Stimulated activated CD4-positive, alpha-beta T cell treated with anti-CD3 and anti-CD28 coated beads, Interleukin-1b, Interleukin-23, amount 100 ng/mL, for 4 hours (primary cell): ENCODE results near the gene KLHL30.

Experiments used
- DNase-seq, 2 donors: peaks; one replicate each; pipeline ENCODE4 v3.0.0-alpha.2; 2020; ENCODE audit warnings: low read depth in 2 of 2

Gene KLHL30, protein sequence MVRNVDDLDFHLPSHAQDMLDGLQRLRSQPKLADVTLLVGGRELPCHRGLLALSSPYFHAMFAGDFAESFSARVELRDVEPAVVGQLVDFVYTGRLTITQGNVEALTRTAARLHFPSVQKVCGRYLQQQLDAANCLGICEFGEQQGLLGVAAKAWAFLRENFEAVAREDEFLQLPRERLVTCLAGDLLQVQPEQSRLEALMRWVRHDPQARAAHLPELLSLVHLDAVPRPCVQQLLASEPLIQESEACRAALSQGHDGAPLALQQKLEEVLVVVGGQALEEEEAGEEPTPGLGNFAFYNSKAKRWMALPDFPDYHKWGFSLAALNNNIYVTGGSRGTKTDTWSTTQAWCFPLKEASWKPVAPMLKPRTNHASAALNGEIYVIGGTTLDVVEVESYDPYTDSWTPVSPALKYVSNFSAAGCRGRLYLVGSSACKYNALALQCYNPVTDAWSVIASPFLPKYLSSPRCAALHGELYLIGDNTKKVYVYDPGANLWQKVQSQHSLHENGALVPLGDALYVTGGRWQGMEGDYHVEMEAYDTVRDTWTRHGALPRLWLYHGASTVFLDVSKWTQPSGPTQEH

GRCh38 chr2:238138331-238139195, at the start of gene KLHL30:
KLHL30 (plus strand) TSS chr2:238138668; CDS start chr2:238140755, 2,087 bp downstream.
- DNase-seq: no peak

DNA sequence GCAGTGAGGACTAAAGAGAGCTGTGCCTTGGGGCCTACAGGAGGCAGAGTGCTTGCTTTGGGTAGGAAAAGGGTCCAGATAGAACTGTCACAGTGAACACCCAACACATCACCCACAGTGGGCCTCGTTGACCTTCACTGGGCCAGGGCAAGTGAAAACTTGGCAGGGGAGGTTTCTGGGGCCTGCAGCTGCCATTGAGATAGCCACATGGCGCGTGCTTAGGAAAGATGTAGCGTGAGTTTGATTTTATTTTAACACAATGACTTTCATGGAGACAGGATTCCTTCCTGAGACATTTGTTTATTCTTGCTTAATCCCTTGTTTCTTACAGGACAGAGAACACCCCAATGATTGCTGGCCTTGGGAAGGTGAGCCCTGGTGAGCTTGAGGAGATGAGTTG, 47.6 kb upstream of the KLHL30 start:
- DNase-seq: no peak

- DNase-seq: no peak
Measured at GRCh38 chr2:238091436-238092060, 46.9 kb upstream of the KLHL30 start.

GRCh38 chr2:238092486-238093035, 45.9 kb upstream of the KLHL30 start:
- no peak for DNase-seq

DNA sequence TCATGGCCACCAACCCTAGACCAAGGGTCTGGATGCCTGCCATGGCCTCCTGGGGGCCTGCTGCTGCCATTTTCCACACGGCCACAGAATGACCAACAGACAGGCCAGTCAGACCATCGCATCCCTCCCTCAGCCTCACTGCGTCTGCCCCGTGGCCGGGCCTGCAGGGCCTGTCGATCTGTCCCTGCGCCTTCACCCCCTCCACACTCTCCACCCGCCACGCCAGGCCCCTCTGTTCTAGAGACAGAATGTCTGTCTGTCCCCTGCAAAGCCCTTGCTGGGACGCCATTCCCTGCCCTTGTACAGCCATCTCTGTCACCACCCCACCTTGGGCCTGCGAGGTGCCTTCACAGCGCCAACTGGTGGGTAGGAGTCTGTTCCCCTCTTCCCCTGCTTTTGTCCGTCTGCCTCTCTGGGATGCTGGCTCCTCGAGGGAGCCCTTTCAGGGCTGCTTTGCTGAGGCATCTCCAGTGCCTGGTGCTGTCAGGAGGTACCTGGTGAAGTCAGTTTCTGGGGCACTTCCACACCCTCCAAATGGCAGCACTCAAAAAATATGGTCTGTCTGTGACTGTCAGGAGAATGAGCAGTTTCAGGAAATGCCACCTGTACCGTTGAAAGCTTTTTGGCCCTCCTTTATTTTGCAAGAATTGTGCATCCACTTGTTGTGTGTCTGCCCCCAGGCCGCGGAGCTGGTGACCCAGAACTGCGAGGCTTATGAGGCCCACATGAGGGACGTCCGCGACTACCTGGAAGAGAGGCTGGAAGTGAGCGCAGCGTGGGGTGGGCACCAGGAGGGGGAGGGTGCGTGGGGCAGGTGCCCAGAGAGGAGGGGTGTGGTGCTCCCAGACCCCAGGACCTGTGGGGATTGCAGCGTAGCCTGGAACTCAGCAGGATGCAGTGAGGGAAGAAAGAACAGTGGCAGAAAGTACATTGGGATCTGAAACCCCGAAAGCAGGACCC, 45.0 kb upstream of the KLHL30 start:
- DNase-seq: no peak

- no peak for DNase-seq
Measured at GRCh38 chr2:238094438-238095022, 43.9 kb upstream of the KLHL30 start.

DNA sequence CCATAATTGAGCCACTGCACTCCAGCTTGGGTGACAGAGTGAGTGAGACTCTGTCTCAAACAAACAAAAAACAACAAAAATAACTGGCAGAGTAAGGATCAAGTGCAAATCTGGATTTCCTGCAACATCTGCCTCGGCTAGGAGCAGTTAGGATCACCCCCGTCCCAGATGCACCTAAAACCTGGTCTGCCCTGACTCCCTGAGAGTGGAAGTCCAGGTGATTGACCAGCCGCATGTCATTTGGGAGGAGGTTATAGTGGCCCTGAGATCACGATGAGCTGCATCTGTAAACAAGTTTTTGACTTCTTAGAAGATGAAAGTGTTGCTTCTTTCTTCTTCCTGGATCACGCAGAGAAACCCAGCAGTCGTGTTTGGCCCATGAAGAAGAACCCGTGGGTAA, 43.3 kb upstream of the KLHL30 start:
- DNase-seq: no peak

DNA sequence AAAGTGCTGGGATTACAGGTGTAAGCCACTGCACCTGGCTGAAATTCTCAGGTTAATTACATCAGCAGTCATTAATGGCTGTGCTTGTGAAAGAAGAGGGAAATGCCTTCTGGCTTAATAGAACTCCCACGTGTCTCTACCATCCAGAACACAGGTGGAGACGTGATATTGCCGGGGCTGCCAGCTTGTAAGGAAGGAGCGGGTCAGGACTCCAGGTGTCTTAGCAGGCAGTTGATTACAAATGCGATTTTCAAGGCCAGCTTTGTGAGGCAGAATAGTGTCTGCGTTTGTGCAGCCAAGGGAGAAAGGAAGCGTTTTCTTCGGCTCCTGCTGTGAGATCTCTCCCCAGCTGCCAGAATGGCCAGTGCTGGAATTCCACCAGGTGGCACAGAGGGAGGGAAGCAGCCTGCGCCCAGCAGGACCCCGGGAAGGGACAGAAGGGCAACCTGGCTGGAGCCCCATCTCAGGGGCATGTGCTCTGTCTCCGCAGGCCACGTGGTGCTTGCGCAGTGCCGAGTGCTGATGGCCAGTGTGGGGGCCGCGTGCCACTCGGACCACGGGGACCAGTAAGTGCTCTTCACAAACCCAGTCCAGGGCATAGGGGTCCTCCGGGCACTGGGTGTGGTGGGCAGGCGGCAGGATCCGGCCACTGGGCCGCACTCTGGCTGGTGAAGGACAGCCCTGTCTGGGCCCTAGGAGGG, 42.0 kb upstream of the KLHL30 start:
- no peak for DNase-seq

DNA sequence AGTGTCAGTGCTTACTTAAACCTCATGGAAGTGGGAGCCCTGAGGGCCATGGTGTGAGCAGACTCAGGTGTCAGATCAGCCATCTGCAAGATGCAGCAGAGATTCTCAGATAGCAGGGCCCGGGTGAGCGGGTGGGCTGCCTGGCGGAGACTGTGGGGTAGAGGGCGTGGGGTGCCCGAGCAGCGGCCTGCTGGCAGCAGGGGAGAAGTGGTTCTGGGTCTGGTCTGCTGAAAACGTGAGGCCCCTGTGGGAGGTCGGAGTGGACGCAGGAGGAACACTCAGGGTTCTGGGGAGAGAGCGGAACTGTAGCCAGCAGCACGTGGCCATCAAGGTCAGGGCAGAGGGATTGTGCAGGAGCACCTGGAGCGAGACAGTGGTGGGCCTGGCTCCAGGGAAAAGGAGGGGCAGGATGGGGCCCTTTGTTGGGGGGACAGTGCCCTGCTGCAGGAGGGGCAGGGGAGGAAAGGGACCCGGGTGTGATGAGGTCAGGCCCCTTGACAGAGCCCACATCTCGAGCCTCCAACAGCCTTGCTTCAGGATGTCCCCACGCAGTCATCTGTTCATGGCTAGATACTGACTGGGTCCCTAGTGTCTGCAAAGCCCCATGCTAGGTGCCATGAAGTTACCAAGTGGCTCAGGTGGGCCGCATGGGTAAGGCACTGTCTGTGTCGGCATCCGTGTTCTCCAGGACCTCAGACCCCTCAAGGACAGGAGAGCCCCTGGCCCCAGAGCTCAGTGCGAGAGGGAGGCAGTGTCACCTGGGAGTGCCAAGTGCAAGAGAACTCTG, 41.1 kb upstream of the KLHL30 start:
- no peak for DNase-seq

GRCh38 chr2:238097988-238098871, 40.2 kb upstream of the KLHL30 start:
- DNase-seq: no peak

DNA sequence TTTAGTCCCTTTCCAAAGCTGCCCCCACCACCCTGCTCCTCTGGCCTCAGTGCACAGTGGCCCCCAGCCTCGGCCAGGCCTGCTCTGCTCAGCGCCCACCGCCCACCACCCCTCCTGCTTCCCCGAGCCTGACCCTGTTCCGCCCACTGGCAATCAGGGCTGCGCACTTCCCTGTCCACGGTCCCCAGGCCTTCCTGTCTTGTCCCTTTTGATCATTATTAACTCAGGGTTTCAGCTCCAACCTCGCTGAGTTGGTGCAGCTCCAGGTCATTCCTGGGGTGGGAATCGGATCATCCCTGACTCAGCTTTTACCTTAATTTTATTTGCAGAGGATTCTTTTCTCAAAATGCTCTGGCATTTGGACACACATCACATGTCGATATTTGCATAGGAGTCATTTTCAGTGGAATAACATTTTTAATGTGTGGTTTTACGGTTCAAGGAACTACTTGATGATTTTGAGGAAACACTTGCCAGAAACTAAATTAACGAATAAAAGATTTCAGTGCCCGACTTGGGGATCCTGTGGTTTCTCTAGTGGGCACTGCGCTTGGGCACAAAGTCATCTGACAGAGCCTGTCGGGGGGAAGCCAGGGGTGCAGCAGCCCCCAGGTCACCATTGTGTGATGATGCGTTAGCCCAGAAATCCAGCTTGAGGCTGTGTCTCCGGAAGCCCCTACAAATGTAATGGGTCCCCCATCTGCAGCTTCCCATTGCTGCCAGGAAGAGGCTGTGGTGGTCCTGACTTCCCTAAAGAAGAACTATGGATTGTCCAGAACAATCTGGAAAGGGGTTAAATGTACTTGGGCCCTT, 39.4 kb upstream of the KLHL30 start:
- no peak for DNase-seq

DNA sequence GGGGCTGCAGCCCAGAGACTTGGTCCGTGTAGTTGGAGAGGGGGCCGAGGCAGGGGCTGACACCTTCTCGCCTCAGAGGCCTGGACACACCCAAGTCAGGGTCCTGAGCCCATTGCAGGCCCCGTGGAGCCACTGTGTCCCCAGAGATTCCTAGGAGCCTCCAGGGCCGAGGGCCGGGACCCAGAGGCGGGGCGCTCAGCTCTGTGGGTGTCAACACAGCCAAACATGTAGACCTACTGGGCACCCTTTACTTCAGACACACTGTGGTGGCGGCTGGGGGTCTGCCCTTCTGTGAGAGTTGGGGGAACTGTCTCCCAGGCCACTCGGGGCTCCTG, 38.8 kb upstream of the KLHL30 start:
- no peak for DNase-seq

DNA sequence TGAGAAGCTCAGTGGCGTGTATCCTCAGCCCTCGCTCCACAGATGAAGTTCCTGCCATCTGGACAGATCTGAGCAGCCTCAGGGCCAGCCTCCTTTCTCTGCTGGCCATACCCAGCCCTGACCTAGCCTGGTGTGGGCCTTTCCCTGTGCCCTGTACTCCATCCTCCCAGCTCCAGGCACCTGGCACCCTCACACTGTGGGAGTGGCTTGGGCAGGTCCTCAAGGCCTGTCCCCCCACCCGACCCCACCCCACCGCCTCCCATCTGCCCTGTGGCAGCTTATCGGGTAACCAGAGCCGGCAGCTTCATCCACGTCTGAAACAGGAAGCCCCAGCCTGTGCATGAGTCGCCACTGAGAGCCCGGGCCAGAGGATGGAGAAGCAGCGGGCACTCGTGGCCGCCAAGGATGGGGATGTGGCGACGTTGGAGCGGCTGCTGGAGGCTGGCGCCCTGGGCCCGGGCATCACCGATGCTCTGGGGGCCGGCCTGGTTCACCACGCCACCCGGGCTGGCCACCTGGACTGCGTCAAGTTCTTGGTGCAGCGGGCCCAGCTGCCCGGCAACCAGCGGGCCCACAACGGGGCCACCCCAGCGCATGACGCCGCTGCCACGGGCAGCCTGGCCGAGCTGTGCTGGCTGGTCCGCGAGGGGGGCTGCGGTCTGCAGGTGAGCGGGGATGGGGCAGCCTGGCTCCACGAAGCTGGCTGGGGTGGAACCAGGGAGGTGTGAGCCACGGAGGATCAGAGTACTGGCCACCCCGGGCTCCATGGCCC, 38.2 kb upstream of the KLHL30 start, which contains the start of gene ESPNL:
Gene ESPNL, plus strand, starts transcription at position 292 of the 772 bp plus-strand sequence. Its CDS starts 80 bp downstream, at position 372.
- DNase-seq: no peak

DNA sequence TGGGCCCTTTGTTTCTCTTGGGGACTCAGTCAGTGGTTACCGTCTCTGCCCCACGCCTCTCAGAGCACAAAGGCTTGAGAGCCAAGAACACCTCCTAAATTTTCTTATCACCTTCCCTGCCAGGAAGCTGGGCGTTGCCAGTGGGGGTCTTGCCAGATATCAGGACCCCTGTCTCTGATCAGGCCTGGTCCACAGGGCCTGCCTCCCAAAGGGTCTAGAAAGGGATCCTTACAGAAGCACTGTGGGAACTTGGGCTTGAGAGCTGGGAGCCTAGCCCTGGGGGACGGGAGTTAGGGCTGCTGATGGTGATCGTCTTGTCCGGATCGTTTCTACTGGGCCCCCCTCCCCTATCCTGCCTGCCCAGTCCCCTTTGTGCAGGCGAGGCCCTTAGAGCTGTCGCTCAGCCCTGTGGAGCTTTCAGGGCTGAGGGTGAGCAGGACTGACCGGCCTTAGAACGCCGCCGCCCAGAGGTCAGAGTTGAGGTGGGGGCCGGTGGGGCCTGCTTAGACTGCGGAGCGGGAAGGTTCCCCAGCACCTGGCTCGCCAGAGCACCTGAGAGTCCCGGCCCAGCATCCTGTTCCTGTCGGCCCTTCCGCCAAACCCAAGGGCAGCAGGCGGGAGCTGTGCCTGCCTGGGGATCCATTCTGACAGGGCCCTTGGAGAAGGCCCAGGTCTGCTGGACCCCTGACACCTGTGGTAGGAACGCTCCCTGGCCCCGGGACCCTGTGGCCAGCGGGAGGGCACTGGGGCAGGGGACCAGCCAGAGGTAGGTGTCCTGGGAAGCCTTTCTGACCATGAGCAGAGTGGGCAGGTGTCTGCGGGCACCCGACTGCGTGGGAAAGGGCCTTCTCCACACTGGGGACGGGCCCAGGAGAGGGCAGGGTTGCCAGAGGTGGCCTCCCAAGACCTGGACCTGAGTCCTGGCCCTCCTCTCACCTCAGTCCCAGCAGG, 37.4 kb upstream of the KLHL30 start:
- DNase-seq: no peak
